Gastroesophageal sphincter (tissue), 3 donors: ENCODE results near the gene FZD1.

ENCODE experiments used
- CTCF ChIP-seq, 4 experiments: fragments of 200-600 bp in 2 of 4; fragments of 450-650 bp in 2 of 4; sonication (generic) in 1 of 4; IDR thresholded peaks; one replicate each; pipeline ENCODE4 v1.5.1; 2017 to 2019; ENCODE audit warnings: antibody characterized with exemption in 4 of 4, mild to moderate bottlenecking in 2 of 4, moderate library complexity in 2 of 4
- POLR2A ChIP-seq, 2 donors: fragments of 450-650 bp; IDR thresholded peaks; one replicate each; pipeline ENCODE4 v1.6.1; 2017; ENCODE audit warnings: antibody characterized with exemption in 2 of 2, mild to moderate bottlenecking in 2 of 2, moderate library complexity in 1 of 2
- POLR2AphosphoS5 ChIP-seq: sonication (generic); formaldehyde crosslinking; IDR thresholded peaks from one replicate; pipeline ENCODE4 v1.6.1; 2017; ENCODE audit warnings: antibody characterized with exemption

- TF ChIP-seq POLR2AphosphoS5 (no peak), POLR2A (IDR thresholded peaks at IDR 0.05) (no peak), CTCF (IDR thresholded peaks at IDR 0.05) (no peak)
Observed at GRCh38 chr7:91226411-91226810, 37.8 kb upstream of the FZD1 start.
